HG03045 (cell line): ENCODE measurements around the gene SLIT3.

Source experiments
- ATAC-seq: cut with Tn5 transposase; IDR thresholded peaks from one replicate; pipeline ENCODE4 v1.9.1; 2021; ENCODE audit warnings: mild to moderate bottlenecking, moderate library complexity; ENCODE audit not compliant: unreplicated experiment

Gene SLIT3

DNA sequence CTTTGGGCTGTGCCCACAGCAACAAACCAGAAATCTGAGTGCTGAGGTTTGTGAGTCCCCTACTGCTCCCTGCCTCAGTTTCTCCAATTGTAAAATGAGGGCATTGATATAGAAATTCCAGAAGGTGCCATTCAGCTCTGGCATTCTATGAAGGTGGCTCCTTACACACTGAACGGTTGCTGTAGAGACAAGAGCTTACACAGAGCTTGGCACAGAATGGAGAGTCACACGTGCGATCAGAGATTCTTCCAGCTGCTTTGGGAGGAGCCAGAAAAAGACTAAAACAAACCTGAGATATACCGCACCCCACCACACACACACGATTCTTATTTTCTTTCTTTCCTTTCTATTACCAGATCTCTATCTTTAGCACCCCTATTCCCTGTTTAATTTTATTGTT is 122.7 kb downstream of the SLIT3 start:
- no peak for ATAC-seq

DNA sequence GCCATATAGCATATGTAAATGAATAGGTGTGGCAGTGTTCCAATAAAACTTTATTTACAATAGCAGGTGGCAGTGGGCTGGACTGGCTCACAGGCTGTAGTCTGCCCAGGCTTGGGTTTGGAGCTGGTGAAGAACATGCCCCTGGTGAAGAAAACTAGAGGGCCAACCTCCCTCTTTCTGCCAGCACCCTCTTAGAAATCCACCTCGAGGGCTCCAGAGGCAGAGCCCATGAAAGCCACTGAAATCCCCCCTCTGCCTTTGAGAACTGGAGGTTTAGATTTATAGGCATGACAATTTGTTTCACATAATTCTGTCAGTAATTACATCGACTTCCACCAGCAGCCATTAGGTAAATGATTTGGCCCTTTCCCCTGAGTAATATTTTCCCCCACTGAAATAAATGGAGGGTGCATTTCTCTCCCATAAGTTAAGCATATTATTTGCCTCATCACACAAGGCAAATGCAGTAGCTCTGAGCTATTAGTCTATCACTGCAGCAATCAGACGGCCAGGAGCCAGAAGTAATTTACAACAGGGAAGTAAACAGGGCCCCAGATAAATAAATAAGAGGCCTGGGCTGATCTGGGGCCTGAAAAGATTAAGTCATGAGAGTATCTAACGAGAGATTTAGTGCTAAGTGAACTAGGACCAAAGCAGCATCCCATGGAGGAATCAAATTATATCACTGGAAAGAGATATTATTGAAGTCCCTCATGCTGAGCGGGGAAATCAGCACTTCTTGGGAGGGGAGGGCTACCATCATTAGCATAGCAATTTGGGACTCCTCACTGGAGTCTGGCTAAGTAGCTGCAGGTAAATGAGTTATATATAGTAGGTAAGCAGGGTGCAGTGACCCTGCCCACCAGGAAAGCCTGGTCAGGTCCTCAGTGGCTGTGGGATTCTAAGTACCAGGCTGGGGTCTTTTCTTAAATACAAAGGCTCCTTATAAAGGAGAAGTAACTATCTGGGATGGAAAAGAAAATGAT is 123.9 kb downstream of the SLIT3 start:
- ATAC-seq: no peak

DNA sequence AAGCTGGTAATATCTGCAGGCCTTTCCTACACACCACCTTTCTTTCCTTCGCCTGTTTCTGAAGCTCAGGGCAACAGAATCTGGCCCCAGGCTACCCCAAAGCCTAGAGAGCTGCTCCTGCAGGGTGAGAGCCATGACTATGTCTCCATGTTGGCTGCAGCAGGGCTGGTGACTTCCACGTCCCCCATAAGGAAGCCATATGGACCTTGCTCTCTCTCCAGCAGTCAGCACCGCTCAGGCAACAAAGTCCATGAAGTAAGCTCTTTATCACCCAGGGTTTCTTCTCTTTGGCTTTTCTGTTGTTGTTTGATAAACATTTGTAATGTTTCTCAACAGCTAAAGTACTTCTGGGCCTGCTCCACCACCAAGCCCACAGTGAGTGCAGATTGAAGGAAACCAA is 125.2 kb downstream of the SLIT3 start:
- no peak for ATAC-seq

DNA sequence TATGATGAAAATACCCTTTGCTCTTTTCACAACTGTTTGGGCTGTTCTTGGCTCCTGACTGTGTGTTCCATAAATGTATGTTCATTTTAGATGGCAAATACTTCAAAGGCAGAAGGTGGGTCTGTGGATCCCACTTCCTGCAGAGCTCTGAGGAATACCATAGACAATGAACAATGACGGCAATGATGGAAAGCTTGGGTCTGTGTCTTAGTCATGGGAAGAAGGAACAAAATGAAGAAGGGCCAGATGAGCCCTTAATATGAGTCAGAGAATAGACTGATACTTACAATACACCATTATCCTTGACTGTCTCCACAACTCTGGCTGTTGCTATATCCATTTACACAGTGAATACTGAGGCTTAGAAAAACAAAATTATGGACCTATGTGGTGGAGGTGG is 126.0 kb downstream of the SLIT3 start:
- no peak for ATAC-seq

DNA sequence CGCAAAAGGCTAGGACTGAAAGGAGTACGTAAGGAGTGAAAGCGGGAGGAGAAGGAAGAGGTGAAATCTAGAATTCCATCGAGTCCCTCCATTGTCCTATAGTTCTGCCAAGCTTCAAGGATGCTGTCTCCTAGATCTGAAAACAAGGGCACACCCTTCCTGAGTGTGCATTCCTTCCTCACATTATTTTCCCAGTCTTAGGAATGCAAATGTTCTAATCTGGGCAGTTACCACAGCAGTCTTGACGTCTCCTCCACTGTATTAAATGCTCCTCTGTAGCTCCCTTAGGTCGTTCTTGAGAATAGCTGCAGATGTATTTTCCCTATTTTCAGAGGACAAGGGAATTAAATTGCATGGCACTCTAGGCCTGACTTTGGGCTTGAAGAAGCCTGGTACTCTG is 127.6 kb downstream of the SLIT3 start:
- ATAC-seq: no peak

DNA sequence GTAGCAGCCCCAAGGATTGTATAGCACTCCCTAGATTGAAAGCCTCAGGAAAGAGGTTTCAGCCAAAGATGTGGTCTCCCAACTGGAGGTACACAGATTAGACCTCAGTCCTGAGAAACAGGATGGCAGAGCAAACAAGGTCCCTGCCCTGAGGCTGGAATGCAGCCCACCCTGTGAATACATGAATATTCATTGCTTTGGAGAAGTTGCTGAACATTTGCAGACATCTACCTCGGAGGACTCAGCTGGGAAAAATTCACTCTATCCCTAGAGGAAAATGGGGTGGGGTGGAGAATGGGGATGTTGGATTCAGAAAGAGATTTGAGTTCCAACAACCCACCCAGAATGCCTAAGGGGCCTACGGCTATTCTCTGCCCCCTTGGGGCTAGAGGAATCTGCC is 129.4 kb downstream of the SLIT3 start:
- no peak for ATAC-seq

DNA sequence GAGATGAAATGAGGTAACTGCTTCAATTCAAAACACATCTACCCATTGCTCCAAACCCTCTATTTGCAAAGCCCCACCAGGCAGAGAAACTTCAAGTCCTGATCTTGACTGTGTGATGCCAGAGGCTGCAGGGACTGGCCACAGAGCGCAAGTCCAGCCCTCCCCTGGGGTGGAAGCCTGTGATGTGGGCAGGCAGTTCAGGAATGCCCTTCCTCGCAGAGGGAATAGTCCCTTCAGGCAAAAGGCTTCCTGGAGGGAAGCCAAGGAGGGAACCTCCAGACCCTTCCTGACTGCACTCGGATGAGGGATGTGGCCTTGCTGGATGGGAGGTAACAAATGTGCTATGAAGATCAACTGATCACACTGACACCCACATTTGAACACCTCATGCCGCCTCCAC is 131.2 kb downstream of the SLIT3 start:
- no peak for ATAC-seq

DNA sequence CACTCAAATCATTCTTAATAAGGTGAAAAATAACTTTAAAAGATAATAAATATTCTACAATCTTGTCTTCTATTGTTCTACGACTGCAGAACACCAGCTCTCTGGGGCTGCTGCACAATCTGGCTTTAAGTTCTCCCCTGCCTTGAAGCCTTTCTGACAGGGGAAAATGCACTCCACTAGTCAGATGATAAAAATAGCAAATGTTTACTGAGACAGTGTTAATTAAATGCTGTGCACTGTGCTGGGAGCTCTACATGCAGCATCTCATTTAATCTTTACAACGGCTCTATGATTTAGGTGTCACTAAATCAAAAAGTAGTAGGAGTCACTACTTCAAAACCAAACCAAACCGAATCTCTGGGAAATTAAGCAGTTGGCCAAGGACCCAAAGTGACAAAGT is 132.7 kb downstream of the SLIT3 start:
- no peak for ATAC-seq

DNA sequence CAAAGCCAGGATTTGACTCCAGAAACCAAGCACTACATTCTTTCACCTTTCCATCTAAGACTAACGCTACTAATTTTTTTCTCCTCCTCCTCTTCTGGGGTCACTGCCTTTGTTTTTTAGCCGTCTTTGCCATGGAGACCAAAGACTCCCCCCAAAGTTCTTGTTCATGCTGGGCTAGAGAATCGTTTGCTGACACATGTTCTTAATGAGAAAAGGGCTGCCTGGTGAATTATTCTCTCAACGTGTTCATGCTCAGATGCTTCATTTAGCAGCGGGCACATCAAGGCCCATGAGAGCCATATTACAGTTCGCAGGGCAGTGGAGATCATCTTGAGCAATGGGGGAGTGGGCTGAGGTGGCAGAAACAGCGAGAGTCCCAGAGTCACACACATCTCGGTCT is 134.9 kb downstream of the SLIT3 start:
- no peak for ATAC-seq

DNA sequence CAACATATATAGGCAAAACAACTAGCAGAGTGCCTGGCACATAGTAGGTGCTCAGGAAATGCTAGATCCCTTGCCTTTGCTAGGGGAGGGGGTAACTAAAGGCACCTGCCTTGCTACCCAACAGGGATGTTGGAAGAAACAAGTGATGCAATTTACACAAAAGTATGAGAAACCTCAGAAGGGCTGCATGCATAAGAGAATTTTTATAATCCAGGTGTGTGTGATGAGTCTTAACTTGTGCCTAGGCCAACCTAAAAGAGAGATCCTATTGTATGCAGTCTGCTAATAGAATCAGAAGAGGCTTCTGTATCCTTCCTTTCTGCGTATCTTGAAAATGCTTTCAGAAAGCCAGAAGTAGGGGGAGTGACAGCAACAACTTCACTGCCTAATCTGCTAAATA is 135.9 kb downstream of the SLIT3 start:
- no peak for ATAC-seq

DNA sequence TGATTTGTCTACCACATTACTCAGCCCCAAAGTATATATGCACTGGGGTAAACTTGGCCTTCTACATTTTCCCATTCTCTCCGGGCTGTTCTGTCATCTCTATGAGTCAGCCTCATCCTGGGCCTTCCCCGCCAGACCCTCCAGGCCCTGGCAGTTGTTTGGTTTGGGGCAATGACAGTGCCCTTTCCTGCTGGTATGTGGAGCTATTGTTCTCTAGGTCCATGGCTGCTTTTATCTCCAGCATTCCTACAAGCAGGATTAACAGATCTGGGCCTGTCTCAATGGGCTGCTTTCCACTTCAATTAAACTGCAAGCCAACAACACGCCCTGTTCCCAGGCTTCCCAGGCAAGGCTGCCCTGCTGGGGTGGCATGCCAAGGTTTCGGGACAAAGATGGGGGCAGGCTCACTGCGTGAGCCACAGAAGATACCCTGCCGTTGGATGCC is 136.4 kb downstream of the SLIT3 start:
- ATAC-seq: no peak

DNA sequence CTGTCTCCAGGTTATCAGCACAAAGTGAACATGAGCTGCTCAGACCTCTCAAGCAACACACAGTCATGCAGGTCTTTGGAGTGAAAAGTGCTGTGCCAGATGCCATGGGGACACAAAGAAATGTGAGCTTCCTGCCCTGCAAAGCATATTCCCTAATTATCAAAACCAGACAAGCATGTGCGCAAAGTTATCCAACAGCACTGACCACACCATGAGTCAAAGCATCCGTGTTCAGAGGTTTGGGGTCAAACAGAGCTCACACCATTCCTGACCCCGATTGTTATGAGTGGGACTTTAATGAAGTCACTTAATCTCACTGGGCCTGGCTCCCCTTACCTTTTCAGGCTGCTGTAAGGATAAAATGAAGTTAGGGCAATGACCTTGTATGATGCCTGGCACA is 138.5 kb downstream of the SLIT3 start:
- no peak for ATAC-seq

DNA sequence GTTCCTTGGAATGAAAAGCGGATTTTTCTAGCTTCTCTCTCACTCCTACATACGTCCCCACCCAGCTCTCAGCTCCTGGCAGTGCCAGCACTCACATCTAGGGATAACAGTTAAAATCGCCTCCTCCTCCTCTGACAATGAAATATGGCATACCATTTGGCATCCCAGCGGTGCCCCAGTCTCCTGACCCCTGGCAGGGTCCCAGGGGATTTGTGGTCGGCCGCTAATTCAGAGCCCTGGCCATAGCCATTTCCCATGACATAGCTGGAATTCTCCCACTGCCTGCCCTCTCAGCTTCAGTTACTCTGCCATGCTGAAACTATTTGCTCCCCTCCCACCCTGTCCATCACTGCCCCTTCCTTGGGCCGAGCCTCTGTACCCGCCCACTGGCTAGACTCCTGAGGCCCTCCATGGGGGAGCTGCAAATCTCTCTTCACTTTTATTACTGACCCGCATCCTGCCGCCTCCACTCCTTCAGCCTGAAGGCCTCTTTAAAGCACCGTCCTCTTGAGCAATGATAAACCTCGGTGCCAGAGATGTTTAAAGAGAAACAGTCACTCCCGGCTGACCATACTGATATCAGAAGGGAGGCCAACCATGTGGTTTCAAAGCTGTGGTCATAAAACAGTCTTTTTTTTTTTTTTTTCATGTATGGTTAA is 139.8 kb downstream of the SLIT3 start:
- no peak for ATAC-seq

DNA sequence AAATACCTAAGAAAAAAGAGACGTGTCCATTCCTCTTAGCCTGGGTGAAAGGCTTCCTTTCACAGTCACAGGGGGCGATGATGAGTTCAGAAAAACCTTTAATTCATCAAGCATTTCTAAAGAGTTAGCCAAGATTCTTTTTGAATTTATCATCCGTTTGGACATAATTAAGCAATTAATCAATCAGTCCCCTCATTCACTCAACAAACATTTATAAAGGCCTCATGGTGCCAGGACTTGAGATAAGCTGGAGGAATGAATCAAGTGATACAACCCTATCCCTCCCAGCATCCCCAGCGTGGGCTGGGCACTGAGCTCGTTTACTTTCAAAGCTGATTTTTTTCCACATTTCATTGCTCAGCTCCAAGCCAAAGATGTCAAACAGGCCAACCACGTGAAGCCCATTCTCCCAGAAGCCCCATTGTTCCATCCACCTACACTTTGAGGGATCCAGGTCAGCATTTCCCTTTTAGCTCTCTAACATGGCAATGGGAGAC is 140.5 kb downstream of the SLIT3 start:
- no peak for ATAC-seq

DNA sequence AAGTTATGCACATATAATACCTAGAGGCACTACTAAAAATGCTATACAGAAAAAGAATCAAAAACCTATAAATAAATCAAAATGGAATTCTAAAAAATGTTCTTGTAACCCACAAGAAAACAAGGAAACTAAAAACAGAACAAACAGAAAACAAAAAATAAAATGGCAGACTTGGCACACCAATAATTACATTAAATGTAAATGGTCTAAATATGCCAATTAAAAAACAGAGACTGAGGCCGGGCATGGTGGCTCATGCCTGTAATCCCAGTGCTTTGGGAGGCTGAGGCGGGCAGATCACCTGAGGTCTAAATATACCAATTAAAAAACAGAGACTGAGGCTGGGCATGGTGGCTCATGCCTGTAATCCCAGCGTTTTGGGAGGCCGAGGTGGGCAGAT is 142.2 kb downstream of the SLIT3 start:
- ATAC-seq: no peak

DNA sequence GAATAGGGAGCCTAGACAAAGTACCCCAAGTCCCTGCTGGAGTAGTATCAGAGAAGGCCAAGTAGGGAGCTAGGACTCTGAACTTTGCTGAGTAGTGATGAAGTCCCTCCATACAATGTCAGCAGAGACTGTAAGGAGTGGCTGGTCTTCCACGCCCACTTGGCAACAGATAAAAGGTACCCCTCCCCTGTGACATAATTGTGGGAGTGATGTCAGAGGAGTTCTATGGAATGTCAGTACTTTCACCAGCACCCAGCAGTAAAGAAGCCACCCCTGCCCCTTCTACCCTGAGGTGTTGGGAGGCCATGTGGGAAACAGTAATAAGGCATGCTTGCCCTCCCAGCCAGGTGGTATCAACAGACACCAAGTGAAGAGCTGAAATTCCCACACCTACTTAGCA is 143.9 kb downstream of the SLIT3 start:
- ATAC-seq: no peak

DNA sequence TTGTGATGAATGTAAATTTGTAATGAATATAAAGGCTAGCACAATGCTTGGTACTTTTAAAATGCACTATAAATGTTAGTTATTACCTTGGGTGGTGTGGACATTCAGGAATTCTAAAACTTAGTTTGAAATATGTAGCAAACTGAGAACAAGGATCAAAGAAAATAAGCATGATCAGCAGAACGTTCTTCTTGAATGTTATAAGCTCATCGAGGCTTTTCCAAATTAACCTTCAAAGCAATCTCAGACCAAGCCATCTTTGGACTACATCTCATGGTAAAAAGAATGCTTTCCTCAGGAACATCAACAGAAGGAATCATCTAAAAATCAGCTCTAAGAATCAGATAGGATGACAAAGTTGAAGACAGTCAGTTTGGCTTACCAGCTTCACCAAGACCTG is 146.3 kb downstream of the SLIT3 start:
- no peak for ATAC-seq

DNA sequence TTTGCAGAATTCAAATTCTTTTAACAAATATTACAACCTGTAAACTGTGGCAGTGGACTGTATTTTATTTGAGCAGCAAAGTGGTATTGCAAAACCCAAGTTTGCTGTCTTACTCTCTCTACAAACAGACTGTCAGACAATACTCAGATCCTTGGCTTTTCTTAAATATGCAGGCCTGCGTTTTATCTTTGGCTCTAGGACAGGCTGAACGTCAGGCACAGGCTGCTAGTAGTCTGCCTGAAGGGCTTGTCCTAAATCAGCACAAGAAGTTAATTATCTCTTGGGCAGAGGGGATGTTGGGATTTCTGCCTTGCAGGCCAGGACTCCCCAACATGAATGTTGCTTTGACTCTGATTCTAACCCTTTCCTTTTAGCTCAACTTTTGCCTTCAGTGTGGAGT is 147.5 kb downstream of the SLIT3 start:
- ATAC-seq: no peak

DNA sequence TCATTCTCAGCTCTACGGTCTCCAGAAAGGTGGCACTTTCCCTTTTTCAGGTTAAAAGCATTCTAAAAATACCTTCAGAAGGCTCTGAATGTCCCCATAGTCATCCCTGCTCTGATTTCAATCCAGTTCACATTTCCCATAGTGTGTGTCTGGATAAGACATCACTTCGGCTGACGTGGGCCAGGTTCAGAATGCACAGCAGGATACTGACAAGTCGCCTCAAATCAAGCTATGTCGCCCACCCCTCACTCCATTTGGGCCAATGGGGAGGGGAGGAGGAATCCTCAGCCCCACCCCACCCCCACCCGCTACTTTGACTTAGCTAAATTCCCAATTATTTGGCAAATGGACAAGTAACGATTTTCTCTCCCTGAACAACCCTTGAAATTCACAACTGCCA is 148.0 kb downstream of the SLIT3 start:
- no peak for ATAC-seq

DNA sequence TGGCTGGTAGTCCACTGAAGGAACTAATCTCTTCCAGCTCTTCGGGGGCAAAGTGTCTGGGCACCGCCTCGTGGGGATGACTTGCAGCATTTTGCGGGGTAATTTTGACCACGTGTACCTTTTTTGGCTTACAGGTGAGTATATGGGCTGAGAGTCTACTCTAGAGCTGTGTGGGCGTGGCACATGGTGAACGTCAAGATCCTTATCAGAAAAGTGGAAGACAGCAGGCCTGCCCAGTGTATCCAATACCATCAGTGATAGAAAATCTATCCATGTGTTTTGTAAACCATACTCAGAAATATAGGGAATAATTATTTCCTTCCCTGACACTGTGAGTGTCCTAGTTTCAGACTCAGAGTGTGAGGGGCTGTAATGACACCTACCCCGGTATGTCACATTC is 148.5 kb downstream of the SLIT3 start:
- no peak for ATAC-seq

DNA sequence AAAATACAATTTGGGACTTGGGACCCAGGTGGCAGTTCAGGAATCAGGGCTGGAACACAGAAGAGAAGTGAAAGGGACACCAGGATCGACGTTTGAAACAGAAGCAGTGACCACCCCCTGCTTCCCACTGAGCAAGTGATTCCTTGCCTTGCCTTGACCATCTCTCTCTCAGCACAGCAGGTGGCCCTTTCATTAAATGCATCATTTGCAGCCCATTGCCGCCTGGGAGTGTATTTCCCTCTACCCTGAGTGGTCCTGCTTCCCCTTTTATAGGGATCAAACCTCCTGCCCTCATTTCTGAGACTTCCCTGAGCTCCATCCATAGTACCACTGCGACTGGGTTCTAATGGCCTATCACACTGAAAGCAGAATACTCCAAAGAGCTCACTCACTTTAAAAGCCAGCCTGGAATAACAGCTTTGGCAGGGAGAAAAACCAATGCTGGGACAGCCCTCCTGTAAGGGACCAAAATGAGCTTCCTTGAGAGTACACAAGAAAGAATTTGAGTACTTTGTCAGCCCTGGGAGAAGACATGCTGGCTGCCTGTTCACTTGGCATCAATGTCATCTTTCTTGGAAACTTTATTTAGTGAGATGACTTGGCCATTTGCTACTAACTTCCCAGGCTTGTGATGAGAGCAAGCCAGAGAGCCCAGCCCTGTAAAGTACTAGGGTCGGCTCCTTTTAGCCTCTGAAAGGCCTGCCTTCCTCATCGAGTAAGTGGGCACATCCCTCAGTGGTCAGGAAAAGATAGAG is 149.7 kb downstream of the SLIT3 start:
- ATAC-seq: no peak
